GM19463 (cell line): ENCODE measurements around the gene LRRC58.
"Not testable (repeated sequence)": the region's sequence is repeated elsewhere in the genome, so short reads cannot be mapped to it uniquely, and the experiment has no call there.

ENCODE experiments used
- ATAC-seq: cut with Tn5 transposase; IDR thresholded peaks from one replicate; pipeline ENCODE4 v1.9.1; 2021; ENCODE audit warnings: mild to moderate bottlenecking, moderate library complexity; ENCODE audit not compliant: unreplicated experiment

The LRRC58 gene

GRCh38 chr3:120348991-120349854 lies at the start of gene LRRC58:
Gene LRRC58 (minus strand): TSS chr3:120349354. CDS start chr3:120349243, 111 bp downstream.
- ATAC-seq, result peak; percentile 84

- no peak for ATAC-seq
Measured at GRCh38 chr3:120396469-120396868, 47.3 kb upstream of the LRRC58 start.

- ATAC-seq, result no peak
Measured at GRCh38 chr3:120394347-120394746, 45.2 kb upstream of the LRRC58 start.

GRCh38 chr3:120393761-120394160 lies 44.6 kb upstream of the LRRC58 start:
- no peak for ATAC-seq

- ATAC-seq, result no peak
Measured at GRCh38 chr3:120393243-120393642, 44.1 kb upstream of the LRRC58 start.

GRCh38 chr3:120382941-120383447 lies 33.8 kb upstream of the LRRC58 start:
- no peak for ATAC-seq

- ATAC-seq, result no peak
Measured at GRCh38 chr3:120381503-120381902, 32.3 kb upstream of the LRRC58 start.

- ATAC-seq, result not testable (repeated sequence)
Measured at GRCh38 chr3:120377948-120378347, 28.8 kb upstream of the LRRC58 start.

- peak; percentile 39 for ATAC-seq
Measured at GRCh38 chr3:120370463-120370862, 21.3 kb upstream of the LRRC58 start.

GRCh38 chr3:120369037-120369467 lies 19.9 kb upstream of the LRRC58 start:
- peak; percentile 87 for ATAC-seq

- peak; percentile 45 for ATAC-seq
Measured at GRCh38 chr3:120368172-120368571, 19.0 kb upstream of the LRRC58 start.

- ATAC-seq, result no peak
Measured at GRCh38 chr3:120364821-120365220, 15.7 kb upstream of the LRRC58 start.

GRCh38 chr3:120364101-120364500 lies 14.9 kb upstream of the LRRC58 start:
- no peak for ATAC-seq

- no peak for ATAC-seq
Measured at GRCh38 chr3:120357807-120358206, 8.7 kb upstream of the LRRC58 start.

GRCh38 chr3:120355486-120355885 lies 6.3 kb upstream of the LRRC58 start:
- no peak for ATAC-seq

GRCh38 chr3:120353463-120353862 lies 4.3 kb upstream of the LRRC58 start:
- ATAC-seq, result no peak

- ATAC-seq, result no peak
Measured at GRCh38 chr3:120352017-120352416, 2.9 kb upstream of the LRRC58 start.

GRCh38 chr3:120350401-120350941 lies 1.3 kb upstream of the LRRC58 start:
- no peak for ATAC-seq

GRCh38 chr3:120349855-120350125 lies 636 bp upstream of the LRRC58 start:
- ATAC-seq, result no peak

GRCh38 chr3:120348065-120348990 lies 826 bp downstream of the LRRC58 start:
- peak; percentile 37 for ATAC-seq

- no peak for ATAC-seq
Measured at GRCh38 chr3:120344349-120344748, 4.8 kb downstream of the LRRC58 start.
